K562 (cell line): ENCODE measurements around the gene EP300. TPM values are rescaled to one million over a fixed set of nuclear protein-coding genes. Genes with fewer than 3 reads are reported as not detected.

Experiments
- ATAC-seq: fragments of 200-7000 bp; cut with Tn5 transposase; 3 replicates; pipeline ENCODE4 v1.9.1; 2020; ENCODE audit warnings: moderate library complexity
- BruUV-seq: library from RNA; stranded (reverse); fragments of 400-500 nt; replicated peaks from 2 replicates; lab custom pipeline; 2021; lab: Mats Ljungman, UMichigan
- CTCF ChIA-PET: fragments of 300-600 bp; formaldehyde crosslinking; extraction: SDS; loops from one replicate; lab custom pipeline; 2021; ENCODE audit warnings: low intra/inter-chr PET ratio; lab: Yijun Ruan, JAX
- POLR2A ChIA-PET: fragments of 300-600, 350-650 bp; sonication (Branson Sonifier 250); formaldehyde crosslinking; extraction: SDS; loops from one replicate; lab custom pipeline; 2021; ENCODE audit warnings: antibody characterized with exemption, inconsistent platforms; lab: Yijun Ruan, JAX
- DNase-seq, 4 experiments: peaks; one replicate each; pipeline versions ENCODE4 v3.0.0 to v3.0.0-alpha.2; 2011 to 2018; ENCODE audit warnings: low spot score in 3 of 4, mixed read lengths in 3 of 4; ENCODE audit errors: extremely low read depth in 1 of 4
- FAIRE-seq: peaks from 2 replicates; lab custom pipeline; 2011; peaks lifted over from hg19 to GRCh38; lab: Jason Lieb, UNC
- H2AFZ ChIP-seq: 2 replicates; pipeline ENCODE4 v1.6.0; 2011; ENCODE audit warnings: low read depth, low read length, control low read depth, inconsistent platforms
- H3K27ac ChIP-seq: fragments of 200-600 bp; 3 replicates; pipeline ENCODE4 v1.8.0; 2011; ENCODE audit warnings: low read depth, mild to moderate bottlenecking, control low read depth, inconsistent platforms, low read length, moderate library complexity, mixed read lengths; ENCODE audit errors: extremely low read depth
- H3K27me3 ChIP-seq, 2 experiments: fragments of 300-600 bp in 1 of 2; 2 replicates in 1 of 2; 3 replicates in 1 of 2; pipeline versions ENCODE4 v1.6.0 to v1.8.0; 2011; ENCODE audit warnings: inconsistent platforms in 2 of 2, low read length in 2 of 2, mild to moderate bottlenecking in 1 of 2, mixed read lengths in 1 of 2, moderate library complexity in 1 of 2; ENCODE audit not compliant: control insufficient read depth in 2 of 2, insufficient read depth in 2 of 2
- H3K36me3 ChIP-seq: fragments of 300-600 bp; 3 replicates; pipeline ENCODE4 v1.8.0; 2011; ENCODE audit warnings: mild to moderate bottlenecking, low read length, inconsistent platforms; ENCODE audit not compliant: control insufficient read depth, insufficient read depth
- H3K4me1 ChIP-seq, 2 experiments: fragments of 200-600 bp in 1 of 2; replicated peaks in 1 of 2; 2 replicates in 1 of 2; 3 replicates in 1 of 2; pipeline versions ENCODE4 v1.5.1 to v1.8.0; 2011; ENCODE audit warnings: inconsistent platforms in 2 of 2, low read length in 2 of 2, mild to moderate bottlenecking in 1 of 2, mixed read lengths in 1 of 2, moderate library complexity in 1 of 2; ENCODE audit not compliant: control insufficient read depth in 2 of 2, insufficient read depth in 2 of 2
- H3K4me2 ChIP-seq: 2 replicates; pipeline ENCODE4 v1.6.1; 2011; ENCODE audit warnings: low read length, control low read depth, inconsistent platforms, mixed read lengths; ENCODE audit not compliant: insufficient read depth
- H3K4me3 ChIP-seq: fragments of 200-600 bp; sonication (generic), shearing (Covaris generic); 2 replicates; pipeline ENCODE4 v1.5.1; 2016; ENCODE audit warnings: control low read depth, inconsistent platforms
- H3K79me2 ChIP-seq: fragments of 200-600 bp; 3 replicates; pipeline ENCODE4 v1.8.0; 2011; ENCODE audit warnings: low read length, inconsistent platforms; ENCODE audit not compliant: control insufficient read depth, insufficient read depth
- H3K9ac ChIP-seq, 2 experiments: 2 replicates each; pipeline versions ENCODE4 v1.6.0 to v1.6.1; 2011; ENCODE audit warnings: low read depth in 2 of 2, low read length in 2 of 2, control low read depth in 1 of 2, inconsistent platforms in 1 of 2, mild to moderate bottlenecking in 1 of 2, mixed read lengths in 1 of 2; ENCODE audit not compliant: insufficient read depth in 1 of 2
- H3K9me1 ChIP-seq: one replicate; pipeline ENCODE4 v1.6.0; 2011; ENCODE audit warnings: inconsistent platforms, mild to moderate bottlenecking, low read length, moderate library complexity; ENCODE audit not compliant: control insufficient read depth, insufficient read depth
- H3K9me3 ChIP-seq: replicated peaks from 2 replicates; pipeline ENCODE4 v1.5.1; 2011; ENCODE audit warnings: low read depth, low read length, inconsistent platforms; ENCODE audit not compliant: control insufficient read depth, insufficient read depth
- H4K20me1 ChIP-seq: replicated peaks from 2 replicates; pipeline ENCODE4 v1.6.1; 2011; ENCODE audit warnings: low read length, inconsistent platforms, mixed read lengths; ENCODE audit not compliant: control insufficient read depth, insufficient read depth
- CBX2 ChIP-seq: fragments of 200-600 bp; sonication (generic); IDR thresholded peaks from one replicate; pipeline ENCODE4 v1.6.1; 2012; ENCODE audit warnings: mild to moderate bottlenecking, low read length, inconsistent platforms; ENCODE audit not compliant: insufficient read depth, poor library complexity, severe bottlenecking
- CREBBP ChIP-seq: IDR thresholded peaks from one replicate; pipeline ENCODE4 v1.6.1; 2012; ENCODE audit warnings: low read depth, mild to moderate bottlenecking, control low read depth, inconsistent platforms, low read length
- CUX1 ChIP-seq: fragments of 200-800 bp; sonication (Bioruptor generic); IDR thresholded peaks from 2 replicates; pipeline ENCODE4 v1.6.1; 2016; ENCODE audit warnings: missing genetic modification characterization, missing compliant biosample characterization
- ELK3 ChIP-seq: fragments of 450-650 bp; formaldehyde crosslinking; IDR thresholded peaks from 2 replicates; pipeline ENCODE4 v1.4.0; 2020; ENCODE audit warnings: mild to moderate bottlenecking
- FOXK1 ChIP-seq: sonication (generic); formaldehyde crosslinking; IDR thresholded peaks from 2 replicates; pipeline ENCODE4 v1.8.0; 2022; ENCODE audit warnings: missing genetic modification reagents, mild to moderate bottlenecking, borderline replicate concordance
- POLR2H ChIP-seq: IDR thresholded peaks from 2 replicates; pipeline ENCODE4 v1.6.1; 2016; ENCODE audit warnings: missing genetic modification characterization, low read depth, mild to moderate bottlenecking, control low read depth, missing compliant biosample characterization, moderate library complexity
- RBM34 ChIP-seq: fragments of 200-400 bp; formaldehyde crosslinking; IDR thresholded peaks from 2 replicates; pipeline ENCODE4 v1.6.1; 2018; ENCODE audit warnings: low read length, borderline replicate concordance; ENCODE audit not compliant: insufficient read depth
- RNF219 ChIP-seq: fragments of 250-450 bp; sonication (Bioruptor Pico); IDR thresholded peaks from 2 replicates; pipeline ENCODE4 v1.5.0; 2022; ENCODE audit warnings: mild to moderate bottlenecking
- SMAD1 ChIP-seq: fragments of 150-350 bp; IDR thresholded peaks from 2 replicates; pipeline ENCODE4 v1.6.1; 2014; ENCODE audit warnings: low read length, low read depth; ENCODE audit not compliant: partially characterized antibody
- ZBTB12 ChIP-seq: fragments of 250-450 bp; sonication (Bioruptor Pico); IDR thresholded peaks from 2 replicates; pipeline ENCODE4 v1.4.0; 2020
- ZNF175 ChIP-seq: fragments of 200-800 bp; sonication (Bioruptor generic); IDR thresholded peaks from 2 replicates; pipeline ENCODE4 v1.6.1; 2016; ENCODE audit warnings: low read depth, mild to moderate bottlenecking, missing genetic modification characterization, missing compliant biosample characterization
- WGBS: fragments of 100-300 bp; shearing (Covaris generic); methylation state at CpG from one replicate; pipeline ENCODE4 v1.1.6; 2016; ENCODE audit warnings: low coverage, mixed read lengths; ENCODE audit not compliant: insufficient coverage; ENCODE audit errors: missing lambda C conversion rate; 5-methylcytosine and 5-hydroxymethylcytosine counted together
- in situ Hi-C: fragments of 300-500 bp; cut with MboI; formaldehyde crosslinking; loops from 4 replicates; pipeline ENCODE4 v1.15.0; 2018; ENCODE audit warnings: inconsistent platforms, mixed read lengths
- intact Hi-C: fragments of 100-400 bp; cut with micrococcal nuclease; formaldehyde crosslinking; loops from 2 replicates; pipeline ENCODE4 v1.14.2; 2022
- polyA plus RNA-seq, 8 experiments: library from polyadenylated mRNA; depleted of rRNA in 4 of 8; stranded (reverse) in 5 of 8; unstranded in 3 of 8; fragments of >200 nt; fragmentation: Nextera tagmentation in 2 of 8; fragmentation: Illumina TruSeq in 1 of 8; extraction: Ambion mirVana in 2 of 8; extraction: Trizol in 1 of 8; gene quantifications; 2 replicates each; pipeline versions ENCODE4 v1.2.1 to v1.2.3, GENCODE V29; 2011 to 2014; ENCODE audit warnings: inconsistent platforms in 1 of 8, missing spikeins in 1 of 8
- total RNA-seq, 7 experiments: library from RNA; depleted of rRNA in 6 of 7; stranded (reverse); fragments of >200 nt in 6 of 7; fragmentation: Illumina TruSeq in 2 of 7; extraction: Trizol in 2 of 7; gene quantifications; 2 replicates each; pipeline versions ENCODE4 v1.2.1 to v1.2.3, GENCODE V29; 2011 to 2021; ENCODE audit warnings: low replicate concordance in 1 of 7

Gene EP300
- total and polyA plus RNA-seq, 9 of the 15 experiments (the other 6 are each of a cell fraction or from before 2014, with no cell fraction given): 2.2 to 28.6 (median 10.9) TPM

GRCh38 chr22:41062146-41062545 lies 30.2 kb upstream of the EP300 start:
- 31% methylated on average over 6 of the region's 6 CpGs for WGBS
- BruUV-seq: no TSS peak
- Histone ChIP-seq H3K4me2 (no peak overlapping the region), H3K9me1 (no peaks in the 10 kb centered on the region), H4K20me1 (no peaks in the 10 kb centered on the region), H2AFZ (no peak overlapping the region), H3K36me3 (no peaks in the 10 kb centered on the region), H3K9ac (peak overlapping the region in 1 of 2 experiments; percentile 35; a peak in 1 of 4 replicates), H3K4me3 (no peak overlapping the region), H3K27ac (no peak overlapping the region), H3K27me3 (no peaks in the 10 kb centered on the region), H3K4me1 (no peaks in the 10 kb centered on the region), H3K9me3 (no peaks in the 10 kb centered on the region), H3K79me2 (no peaks in the 10 kb centered on the region)
- no peak for FAIRE-seq
- POLR2A ChIA-PET: interaction anchor here (0.9 kb wide), 1 partner anchor 13 kb away, joined by 3 read pairs; no protein-coding TSS in a partner anchor
- no peak for DNase-seq
- intact Hi-C loops: no loop called here
- CTCF ChIA-PET: no interaction called here
- in situ Hi-C loops: no loop called here
- no peak for ATAC-seq
- TF ChIP-seq CUX1 (CRISPR knock-in tag) (no peak), RBM34 (no peak), CREBBP (no peak), CBX2 (no peak), ZNF175 (CRISPR knock-in tag) (no peak), SMAD1 (no peak), ELK3 (CRISPR knock-in tag) (no peak), ZBTB12 (no peak), POLR2H (tag) (no peak), FOXK1 (CRISPR knock-in tag) (no peak), RNF219 (CRISPR knock-in tag) (no peak)
